ENCODE data around the gene HLTF.

HLTF gene

DNA sequence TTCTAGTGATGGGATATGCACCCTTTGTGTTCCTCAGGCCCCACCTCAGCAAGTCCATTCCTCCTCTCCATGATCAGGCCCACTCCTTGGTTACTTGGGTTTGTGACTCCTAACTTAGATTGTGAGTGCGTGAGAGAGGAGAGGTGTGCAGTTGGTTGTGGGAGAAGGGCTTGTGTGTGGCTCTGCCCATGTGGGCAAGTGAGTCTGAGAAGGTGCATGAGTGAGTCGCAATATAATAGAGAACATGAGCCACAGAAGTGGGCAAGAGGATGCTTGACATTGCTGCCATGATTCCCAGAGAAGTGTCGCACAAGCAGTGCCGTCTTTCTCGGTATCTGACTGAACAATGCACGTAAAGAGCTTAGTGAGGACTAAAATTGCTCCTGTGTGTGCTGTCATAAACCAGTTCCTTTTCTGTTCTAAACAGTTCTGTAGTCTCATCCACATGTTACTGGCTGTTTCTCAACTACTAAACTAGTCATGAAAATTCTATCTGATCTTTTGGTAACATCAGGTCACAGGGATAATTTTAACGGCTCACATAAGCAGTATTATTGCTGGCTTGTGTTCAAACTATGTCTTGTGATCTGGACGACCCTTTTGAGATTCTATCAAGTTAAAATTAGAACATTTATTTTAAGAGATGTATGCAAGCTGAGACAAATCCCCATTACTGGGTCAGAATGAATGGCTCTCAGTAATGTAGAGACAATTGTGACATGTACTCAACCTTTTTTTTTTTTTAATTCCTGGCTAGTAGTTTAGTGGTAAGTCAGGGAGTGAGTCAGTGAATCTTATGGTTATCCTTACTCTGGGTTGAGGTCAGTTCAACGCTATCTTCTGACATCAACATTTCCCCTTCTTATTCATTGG, 69.4 kb downstream of the HLTF start:
- DNase-seq, result peak; percentile 93

DNA sequence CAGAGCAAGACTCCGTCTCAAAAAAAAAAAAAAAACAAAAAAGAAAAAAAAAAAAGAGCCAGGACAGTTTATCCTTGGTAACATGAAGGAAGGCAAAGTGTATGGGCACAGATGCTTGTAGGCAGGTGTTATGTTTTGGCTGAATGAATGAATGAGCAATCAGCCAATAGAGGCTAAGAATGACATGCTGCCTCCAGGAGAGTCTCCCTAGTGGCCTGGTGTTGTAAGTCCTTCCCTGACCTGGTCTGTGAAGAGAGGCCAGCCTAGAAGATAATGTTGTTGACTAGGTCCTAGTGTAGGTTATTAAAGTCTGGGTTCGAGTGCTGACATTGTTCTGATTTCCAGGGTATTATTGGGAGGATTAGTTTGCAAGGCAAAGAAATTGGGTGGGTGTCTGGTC, 70.1 kb downstream of the HLTF start:
- DNase-seq, result no peak

DNA sequence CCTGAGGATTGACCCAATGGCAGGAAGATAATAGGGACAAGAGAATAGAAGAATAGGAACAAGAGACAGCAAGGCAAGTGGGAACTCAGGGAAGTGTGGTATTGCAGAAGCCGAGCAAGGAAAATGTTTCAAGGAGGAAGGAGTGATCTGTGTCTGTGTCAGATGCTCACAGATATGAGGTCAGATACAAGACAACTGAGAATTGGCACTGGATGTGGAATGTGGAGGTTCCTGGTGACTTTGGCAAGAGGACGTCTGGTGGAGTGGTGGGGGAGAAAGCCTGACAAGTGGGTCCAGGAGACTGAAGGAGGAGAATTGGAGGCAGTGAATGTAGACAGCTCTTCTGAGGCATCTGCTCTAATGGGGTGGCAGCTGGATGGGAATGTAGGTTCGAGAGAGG, 70.9 kb downstream of the HLTF start:
- DNase-seq, result peak; percentile 45

DNA sequence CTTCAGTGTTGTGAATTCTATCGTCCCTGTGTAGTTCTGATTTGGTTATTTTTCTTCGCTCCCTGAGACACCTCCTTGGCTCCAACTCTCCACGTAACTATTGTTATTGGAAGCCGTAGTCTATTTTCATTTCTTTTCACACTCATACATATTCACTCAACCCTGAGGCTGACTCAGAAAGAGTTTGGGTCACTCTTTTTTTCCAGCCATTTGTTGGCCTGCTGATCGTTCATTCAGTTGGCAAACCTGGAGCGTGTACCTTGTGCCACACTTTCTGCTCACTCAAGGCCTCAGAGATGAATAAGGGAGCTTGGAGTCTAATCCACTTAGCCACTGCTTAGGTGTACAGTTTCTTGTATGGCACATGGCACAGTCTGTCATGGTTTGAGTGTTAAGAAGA, 72.6 kb downstream of the HLTF start:
- DNase-seq, result no peak

DNA sequence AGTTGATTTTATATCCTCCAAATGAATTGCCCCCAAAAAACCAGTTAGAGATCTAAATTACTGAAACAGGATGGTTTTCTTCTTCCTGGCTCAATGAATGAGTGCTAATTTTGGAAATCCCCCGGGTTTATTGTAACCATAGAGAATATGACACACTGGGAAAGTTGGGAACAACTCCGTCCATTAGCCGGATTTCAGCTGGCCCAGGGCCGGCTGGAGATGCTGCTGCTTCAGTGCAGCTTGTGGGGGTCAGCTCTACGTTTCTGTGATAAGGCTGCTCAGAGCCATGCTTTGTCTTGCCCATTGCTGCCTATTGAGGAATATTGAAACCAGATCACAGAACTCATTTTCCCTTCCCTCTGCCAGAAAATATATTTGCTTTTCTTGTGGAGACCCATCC, 74.7 kb downstream of the HLTF start:
- DNase-seq, result no peak

DNA sequence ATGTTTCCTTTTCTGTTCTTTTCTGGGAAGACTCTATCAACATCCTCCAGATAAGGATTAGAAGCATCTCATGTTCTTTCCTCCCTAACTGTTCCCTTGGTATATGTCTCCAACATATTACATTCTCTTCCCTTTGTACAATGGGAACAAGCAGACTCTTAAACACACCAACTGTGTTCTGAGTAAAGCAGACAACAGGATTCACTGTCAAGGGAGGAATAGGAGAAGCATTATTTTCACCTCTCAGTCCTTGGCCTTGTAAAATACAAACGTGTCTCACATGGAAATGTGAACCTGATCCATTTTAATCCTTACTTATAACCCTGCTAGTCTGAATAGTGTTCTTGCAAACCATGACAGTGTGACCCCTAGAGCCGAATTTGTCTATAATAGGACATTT, 75.4 kb downstream of the HLTF start:
- DNase-seq, result no peak

DNA sequence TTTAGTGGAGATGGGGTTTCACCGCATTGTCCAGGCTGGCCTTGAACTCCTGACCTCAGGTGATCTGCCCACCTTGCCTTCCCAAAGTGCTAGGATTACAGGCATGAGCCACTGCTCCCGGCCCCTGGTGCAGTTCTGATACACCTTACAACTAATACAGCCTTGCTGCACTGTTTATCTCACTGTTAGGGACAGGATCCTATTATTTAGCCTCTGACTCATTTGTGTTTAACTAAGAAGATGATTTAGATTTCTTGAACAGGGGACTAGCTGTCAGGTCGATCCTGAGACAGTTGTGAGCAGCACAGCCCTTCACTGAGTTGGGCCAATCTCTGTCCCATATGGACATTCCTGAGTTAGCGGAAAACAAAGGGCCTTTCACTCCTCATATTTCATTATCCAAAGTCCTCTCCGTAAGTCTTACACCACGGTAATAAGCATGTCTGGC, 75.8 kb downstream of the HLTF start:
- no peak for DNase-seq

DNA sequence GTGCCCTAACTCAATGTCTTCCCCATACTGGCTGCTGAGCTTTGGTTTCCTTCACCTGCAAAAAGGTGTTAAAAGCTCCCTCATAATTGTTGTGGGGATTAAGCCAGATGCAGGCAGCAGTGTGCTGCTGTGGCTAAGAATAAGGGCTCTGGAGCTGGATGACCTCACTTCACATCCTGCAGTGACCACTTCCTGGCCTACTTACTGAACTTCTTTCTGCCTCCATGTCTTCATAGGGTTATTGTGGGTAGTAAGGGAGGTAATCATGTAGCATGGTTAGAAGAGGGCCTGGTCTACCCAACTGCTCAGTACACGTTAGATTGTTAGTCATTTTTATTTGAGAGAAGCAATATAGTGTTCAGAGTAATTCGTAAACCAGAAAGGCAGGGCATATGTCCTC, 76.6 kb downstream of the HLTF start:
- DNase-seq, result no peak

DNA sequence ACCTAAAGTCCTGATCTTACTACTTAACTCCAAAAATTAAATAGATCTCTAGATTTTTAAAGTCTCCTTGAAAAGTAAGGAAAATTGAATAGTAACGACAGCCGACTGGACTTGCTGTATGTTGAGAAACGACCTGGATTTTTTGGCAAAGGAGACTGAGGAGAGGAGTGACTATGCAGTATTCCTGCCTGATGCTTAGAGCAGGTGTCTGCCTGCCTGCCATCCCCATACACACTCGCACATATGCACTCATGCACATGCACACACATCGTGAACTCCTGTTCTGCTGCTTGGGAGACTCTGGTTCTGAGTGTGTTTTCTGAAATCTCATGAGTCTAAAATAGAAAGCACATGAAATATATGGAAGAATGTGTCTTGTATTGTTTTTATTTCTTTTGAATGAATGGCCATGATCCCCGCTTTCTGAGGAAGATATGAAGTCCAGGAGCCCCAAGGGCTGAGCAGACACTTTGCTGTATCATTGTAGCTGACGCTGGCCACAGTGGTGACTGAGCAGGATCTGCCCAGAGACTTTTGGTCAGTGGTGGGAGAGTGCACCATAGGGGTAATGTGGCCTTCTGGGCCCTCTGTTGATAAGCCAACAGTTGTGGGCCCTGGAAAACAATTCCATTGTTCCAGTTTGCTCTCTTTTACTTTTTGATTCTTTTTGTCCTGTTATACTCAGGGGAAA, 78.6 kb downstream of the HLTF start:
- DNase-seq, result no peak

DNA sequence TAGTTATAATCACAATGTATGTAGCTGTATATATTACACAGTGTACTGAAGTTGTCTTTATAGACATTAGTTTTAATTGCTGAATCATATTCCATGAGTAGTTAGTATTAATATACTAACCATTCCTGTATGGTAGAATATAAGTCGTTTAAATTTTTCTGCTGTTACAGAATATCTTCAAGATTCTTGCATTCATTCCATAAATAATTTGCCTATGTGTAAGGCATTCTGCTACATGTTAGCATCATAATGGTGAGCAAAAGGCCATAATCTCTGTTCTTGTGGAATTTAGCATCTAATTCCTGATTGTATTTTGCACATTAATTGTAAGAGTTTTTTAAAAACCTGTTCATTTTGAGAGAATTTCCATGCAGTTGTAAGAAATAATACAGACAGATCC, 80.9 kb downstream of the HLTF start:
- DNase-seq, result peak; percentile 79

DNA sequence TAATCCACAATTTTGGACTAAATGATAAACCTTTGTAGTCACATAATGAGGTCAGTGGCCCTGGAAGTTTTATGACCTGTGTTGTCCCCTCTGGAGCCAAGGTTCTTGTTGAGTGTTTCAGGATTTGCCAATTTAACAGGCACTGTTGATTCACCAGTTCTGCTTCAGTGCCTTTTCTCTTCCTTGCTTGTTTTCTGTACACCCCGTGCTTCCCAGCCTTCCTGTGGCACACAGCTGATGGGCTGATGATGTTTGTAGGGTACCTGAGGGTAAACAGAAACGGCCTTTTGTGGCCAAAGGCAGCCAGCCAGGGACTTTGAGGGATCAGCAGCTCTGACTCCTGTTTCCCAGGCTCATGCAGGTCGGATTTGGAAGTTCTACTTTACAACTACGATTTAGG, 81.7 kb downstream of the HLTF start:
- DNase-seq, result no peak

DNA sequence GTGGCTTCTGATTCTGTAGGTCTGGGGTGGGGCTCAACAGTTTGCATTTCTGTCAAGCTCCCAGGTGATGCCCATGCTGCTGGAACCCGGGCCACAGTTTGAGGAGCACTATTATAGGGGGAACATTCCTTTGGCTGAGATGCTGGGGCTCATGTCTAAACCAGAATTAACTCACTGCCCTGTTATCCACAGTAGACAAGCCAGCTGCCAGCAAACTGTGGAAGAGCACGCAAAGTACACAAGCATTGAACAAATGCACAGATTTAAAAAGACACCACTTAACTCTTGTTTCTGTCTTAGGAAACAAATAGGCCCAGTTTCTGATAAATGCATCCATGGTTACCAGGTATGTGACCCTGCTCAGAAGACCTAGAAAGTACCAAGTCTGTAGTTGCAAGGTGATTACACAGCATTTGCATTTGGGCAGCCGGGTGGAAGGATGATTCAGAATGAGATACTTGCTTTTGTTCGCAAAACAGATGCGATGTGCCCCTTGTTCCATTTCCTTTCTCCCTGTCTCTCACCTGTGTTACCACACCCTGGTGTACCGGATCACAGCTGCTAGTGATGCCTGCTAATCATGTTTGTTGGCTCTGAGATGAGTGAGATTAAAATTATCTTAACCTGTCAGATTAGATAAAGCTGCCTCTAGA, 82.6 kb downstream of the HLTF start:
- no peak for DNase-seq

DNA sequence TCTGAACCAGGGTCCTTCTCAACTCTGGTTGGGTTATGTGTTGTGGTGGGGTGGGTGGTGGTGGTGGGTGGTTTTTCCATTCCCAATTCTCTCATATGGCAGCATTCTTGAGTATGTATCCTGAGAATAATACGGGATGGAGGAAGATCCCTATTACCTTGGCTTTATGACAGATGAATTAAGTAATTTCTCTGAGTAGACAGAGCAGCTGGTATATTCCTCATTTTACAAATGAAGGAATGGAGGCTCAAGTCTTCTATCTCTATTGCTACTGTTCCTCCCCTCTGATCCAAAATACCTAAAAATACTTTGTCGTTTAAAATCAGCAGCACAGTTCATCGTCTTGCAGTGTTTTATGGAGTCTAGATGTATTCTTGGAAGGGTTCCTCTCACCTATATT, 84.6 kb downstream of the HLTF start:
- no peak for DNase-seq

DNA sequence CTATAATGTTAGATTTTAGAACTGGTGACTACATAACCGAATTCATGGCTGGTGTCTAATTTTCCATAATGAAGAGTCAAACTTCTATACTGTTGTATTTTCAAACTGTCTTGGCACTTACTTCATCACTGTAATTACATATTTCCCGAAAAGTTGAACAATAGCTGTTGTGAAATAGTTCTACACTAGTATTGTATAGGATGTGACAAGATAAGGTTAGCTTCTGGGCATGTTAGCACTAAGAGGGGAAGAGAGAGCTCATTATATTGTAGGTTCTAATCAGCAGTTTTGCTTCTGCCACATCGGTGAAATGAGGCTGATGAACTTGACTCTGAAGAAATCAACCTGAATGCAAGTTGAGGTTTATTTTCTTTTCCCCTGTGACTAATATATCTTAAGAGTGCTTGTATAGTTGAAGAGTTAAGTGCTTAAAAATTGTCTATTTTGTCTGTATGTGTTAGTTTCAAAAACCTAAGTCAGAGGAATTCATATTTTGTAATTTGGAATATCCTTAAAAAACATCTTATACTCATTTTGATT, 86.1 kb downstream of the HLTF start:
- no peak for DNase-seq

DNA sequence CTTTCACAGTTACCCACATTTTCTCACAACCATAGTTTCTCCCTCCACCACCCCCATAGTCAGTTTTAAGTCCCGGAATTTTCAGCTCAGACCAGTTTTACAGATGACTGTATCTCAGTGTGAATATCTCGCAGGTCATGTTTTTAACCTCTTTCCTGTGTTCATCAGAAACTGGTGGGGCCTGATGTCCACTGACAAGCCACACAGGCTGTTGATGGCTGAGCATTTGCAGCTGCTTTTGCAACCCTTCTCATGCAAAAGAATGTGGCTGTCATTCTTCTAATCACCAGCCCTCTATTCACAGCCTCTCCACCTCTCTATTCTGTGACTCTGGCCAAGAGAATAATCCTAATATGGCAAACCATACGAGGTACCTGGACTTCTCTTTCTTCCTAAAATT, 86.5 kb downstream of the HLTF start:
- DNase-seq, result no peak

DNA sequence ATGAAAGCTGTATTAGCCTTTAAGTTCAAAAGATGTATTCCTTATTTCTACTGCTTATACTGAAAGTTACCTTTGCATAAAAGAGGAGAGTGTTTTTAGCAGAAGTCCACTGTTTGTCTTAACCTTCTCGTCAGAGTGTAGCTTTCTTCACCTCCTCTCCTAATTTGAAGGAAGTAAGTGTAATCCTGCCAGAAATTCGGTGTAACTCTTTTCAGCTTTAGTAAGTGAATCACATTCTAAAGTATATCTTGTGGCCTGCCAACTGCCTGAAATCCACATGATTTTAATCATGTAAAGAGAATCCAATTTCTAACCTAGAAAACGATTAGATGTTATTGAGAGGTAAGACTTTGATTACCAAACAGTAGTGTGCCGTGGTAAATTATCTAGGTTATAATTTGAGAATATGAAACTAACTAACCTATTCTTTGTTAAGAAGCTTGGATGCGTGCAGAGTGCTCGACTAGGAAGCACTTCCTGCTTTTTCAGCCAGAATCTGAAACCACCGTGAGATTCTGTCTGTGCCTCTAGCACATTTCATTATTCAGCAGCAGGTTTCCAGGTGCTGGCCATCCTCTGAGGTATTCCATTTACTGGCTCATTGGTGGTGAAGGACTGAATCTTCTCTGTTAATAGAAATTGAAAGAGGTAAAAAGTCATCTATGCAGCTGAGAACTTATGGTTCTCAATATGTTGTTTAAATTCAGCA, 87.5 kb downstream of the HLTF start:
- DNase-seq, result no peak

DNA sequence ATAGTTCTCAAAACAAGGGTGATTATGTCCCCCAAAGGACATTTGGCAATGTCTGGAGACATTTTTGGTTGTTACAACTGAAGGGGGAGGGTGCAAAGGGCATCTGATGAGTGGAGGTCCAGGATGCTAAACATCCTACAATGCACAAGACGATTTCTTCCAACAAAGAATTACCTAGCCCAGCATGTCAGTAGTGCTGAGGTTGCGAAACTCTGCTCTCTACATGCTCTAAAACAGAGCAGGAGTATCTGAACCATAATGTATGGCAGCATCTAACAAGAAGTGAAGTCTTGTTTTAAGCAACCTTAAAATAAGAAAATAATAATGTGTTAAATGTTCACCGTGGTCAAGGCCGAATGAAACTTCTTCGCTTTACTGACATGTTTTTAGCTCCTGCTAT, 88.0 kb downstream of the HLTF start:
- DNase-seq, result no peak

DNA sequence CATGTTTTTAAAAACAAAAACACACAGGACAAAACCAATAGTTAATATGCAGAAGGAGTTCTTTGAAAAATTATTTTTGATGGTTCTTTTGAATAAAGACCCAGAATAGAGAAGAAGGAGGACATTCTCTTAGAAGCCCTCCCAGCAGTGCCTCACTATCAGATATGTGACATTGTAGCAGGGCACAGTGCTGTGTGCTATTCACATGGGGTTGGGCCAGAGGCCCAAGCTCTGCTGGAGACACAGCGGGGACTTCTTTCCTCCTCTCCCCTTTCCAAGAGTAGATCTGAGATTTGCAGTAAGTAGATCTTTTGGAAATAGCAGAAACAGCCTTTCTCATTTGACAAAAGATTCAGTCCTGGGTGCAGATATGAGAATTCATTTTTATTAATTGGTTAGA, 88.7 kb downstream of the HLTF start:
- DNase-seq, result no peak

DNA sequence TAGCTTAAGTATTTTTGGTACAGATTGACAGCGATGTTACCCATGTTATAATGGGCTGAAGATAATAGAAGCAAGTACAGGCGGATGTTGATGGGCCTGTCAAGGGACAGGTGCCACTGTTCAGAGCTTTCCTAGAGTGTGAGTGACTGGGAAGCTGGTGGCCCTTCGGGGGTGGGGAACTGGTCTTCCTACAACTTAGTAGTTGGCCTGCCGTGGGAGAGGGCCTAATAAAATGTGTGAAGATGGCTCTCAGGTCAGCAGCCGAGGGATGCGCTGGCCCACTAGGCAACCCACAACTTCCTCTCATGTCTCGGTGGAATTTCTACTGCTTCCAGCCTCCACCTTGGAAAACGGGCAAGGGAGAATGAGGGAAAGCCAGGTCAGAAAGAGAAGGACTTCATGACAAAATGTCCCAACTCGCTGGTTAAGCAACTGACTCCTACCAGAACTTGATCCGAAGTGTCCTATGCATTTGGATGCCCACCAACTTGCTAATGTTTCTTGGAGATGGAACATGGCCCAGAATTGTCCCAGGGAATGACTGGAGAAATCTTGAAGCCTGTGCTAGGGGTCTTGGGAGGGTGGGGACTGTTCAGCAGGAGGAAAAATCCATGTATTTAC, 93.6 kb downstream of the HLTF start:
- no peak for DNase-seq

DNA sequence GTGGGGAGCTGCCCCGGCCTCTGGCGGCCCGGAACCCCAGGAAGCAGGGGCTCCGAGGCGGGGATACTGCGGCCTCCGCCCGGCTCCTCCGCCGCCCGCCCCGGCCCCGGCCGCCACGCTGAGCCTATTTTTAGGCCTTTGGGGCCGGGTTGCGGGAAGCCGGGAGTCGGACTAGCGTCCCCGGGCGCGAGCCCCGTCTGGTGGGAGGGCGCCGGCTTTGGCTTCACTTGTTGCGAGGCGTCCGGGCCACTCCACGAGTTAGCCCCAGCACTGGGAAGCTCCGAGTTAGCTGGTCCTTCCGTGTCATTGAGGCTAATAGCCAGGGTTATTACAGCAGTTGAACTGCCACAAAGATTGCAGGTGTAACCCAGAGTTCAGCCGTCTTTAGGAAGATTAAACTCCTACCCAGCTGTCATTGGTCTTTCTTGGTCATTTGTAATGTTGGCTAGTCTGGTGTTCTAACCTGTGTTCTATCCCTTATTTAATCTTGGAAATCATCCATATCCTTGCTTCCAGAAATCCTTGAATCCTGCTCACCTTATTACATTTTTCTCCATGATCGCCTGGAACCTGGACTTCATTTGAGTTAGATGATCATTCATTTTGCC, 94.2 kb downstream of the HLTF start:
- peak; percentile 50 for DNase-seq

DNA sequence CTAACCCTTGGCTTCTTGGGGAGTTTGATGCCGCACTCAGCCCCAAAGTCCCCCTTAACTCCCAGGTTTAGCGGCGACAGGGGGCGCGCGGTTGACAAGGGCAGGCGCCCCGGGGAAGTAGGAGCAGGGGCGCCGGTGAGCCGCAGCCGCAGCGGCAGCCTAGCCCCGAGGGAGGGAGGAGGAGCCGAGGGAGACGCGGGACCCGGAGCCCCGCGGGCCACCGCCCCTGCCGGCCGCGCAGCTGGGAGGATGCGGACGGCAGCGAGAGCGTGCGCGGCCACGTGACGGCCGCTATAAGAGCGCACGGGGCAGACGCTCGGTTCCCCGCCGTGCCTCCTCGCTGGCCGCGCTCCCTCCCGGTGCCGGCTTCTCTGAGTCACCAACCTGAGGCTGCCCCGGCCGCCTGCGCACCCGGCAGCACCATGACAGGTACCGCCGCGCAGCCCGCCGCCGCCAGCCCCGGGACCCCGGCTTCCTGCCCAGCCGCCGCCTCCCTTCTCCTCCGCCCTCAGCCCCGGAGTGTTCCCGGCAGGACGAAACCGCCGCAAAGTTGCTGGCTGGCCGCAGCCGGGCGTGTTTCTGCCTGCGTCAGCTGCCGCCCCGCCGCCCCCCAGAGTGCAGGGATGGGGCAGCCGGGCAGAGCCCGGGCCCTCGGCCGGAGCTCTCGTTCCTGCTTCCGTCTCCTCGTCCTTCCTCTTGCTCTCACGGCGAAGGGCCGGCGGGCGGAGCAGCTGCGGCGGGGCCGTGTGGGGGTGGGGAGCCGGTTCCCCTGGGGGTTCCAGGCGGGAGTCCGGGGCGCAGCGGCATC, 94.9 kb downstream of the HLTF start, which contains the start of gene GYG1:
TSS of gene GYG1 (plus strand) at position 322 of the 808 bp plus-strand sequence. CDS start at position 423, 101 bp downstream.
- peak; percentile 84 for DNase-seq
